Rectal smooth muscle tissue (tissue), 1 donor: Measurements from ENCODE around the gene MYBPC3.

Experiments
- H3K27ac ChIP-seq: one replicate; pipeline ENCODE4 v1.7.0; 2013; ENCODE audit warnings: low read depth, low read length, inconsistent platforms
- H3K27me3 ChIP-seq: one replicate; pipeline ENCODE4 v1.7.0; 2013; ENCODE audit warnings: low read length; ENCODE audit not compliant: control insufficient read depth, insufficient read depth
- H3K36me3 ChIP-seq: one replicate; pipeline ENCODE4 v1.7.0; 2013; ENCODE audit warnings: low read length; ENCODE audit not compliant: control insufficient read depth, insufficient read depth
- H3K4me1 ChIP-seq: one replicate; pipeline ENCODE4 v1.7.0; 2013; ENCODE audit warnings: low read length; ENCODE audit not compliant: control insufficient read depth, insufficient read depth
- H3K4me3 ChIP-seq: one replicate; pipeline ENCODE4 v1.7.0; 2013; ENCODE audit warnings: low read length
- H3K9ac ChIP-seq: one replicate; pipeline ENCODE4 v1.7.0; 2013; ENCODE audit warnings: low read length

Gene MYBPC3

GRCh38 chr11:47360341-47360740 is 7.8 kb upstream of the MYBPC3 start:
- Histone ChIP-seq H3K36me3 (peaks cover 3% of the 10 kb centered on the region), H3K4me3 (no peak overlapping the region), H3K4me1 (no peaks in the 10 kb centered on the region), H3K27me3 (no peaks in the 10 kb centered on the region), H3K9ac (no peak overlapping the region), H3K27ac (no peak overlapping the region)

GRCh38 chr11:47359586-47359985 is 7.1 kb upstream of the MYBPC3 start:
- Histone ChIP-seq H3K36me3 (peaks cover 3% of the 10 kb centered on the region), H3K4me1 (no peaks in the 10 kb centered on the region), H3K4me3 (no peak overlapping the region), H3K27ac (no peak overlapping the region), H3K27me3 (no peaks in the 10 kb centered on the region), H3K9ac (no peak overlapping the region)

DNA sequence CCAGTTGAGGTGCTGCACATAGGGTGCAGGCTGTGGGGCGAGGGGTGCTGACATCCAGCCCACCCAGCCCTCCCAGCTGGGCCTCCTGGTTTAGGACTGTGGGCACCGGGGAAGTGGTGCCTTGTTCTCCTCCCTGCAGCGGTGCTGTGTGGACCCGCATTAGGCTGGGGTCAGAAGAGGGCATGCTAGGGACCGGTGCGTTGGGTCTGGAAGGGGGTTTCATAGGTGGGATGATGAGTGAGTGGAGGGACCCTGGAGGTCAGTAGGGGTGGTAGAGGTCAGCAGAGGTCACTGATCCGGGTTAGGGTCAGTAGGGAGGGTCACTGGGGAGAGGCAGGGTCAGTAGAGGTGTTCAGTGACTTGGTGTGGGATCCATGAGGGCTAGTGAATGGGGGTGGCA is 6.7 kb upstream of the MYBPC3 start:
- Histone ChIP-seq H3K4me1 (no peaks in the 10 kb centered on the region), H3K27ac (no peak overlapping the region), H3K36me3 (peaks cover 3% of the 10 kb centered on the region), H3K27me3 (no peaks in the 10 kb centered on the region), H3K4me3 (no peak overlapping the region), H3K9ac (no peak overlapping the region)

- H3K36me3 ChIP-seq: peaks cover 3% of the 10 kb centered on the region
- no peaks in the 10 kb centered on the region for H3K4me1 ChIP-seq
- H3K27ac ChIP-seq: no peak overlapping the region
- H3K27me3 ChIP-seq: no peaks in the 10 kb centered on the region
- no peak overlapping the region for H3K4me3 ChIP-seq
- H3K9ac ChIP-seq: no peak overlapping the region
These were observed 6.2 kb upstream of the MYBPC3 start for GRCh38 chr11:47358731-47359051.

GRCh38 chr11:47357985-47358730 is 5.7 kb upstream of the MYBPC3 start:
- Histone ChIP-seq H3K9ac (no peak overlapping the region), H3K27me3 (no peaks in the 10 kb centered on the region), H3K27ac (no peak overlapping the region), H3K36me3 (peaks cover 3% of the 10 kb centered on the region), H3K4me1 (no peaks in the 10 kb centered on the region), H3K4me3 (no peak overlapping the region)

DNA sequence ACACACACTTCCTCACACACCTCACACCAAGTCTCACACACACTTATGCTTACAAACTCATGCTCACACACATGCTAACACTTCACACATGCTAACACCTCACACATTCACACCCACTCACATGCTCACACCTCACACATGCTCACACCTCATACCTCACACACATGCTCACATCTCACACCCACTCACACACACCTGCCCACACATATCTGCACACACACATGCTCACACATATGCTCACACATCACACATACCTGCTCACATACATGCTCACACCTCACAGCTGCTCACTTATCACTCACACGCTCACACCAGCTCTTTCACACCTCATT is 4.5 kb upstream of the MYBPC3 start:
- H3K9ac ChIP-seq: no peak overlapping the region
- no peaks in the 10 kb centered on the region for H3K4me1 ChIP-seq
- no peak overlapping the region for H3K27ac ChIP-seq
- no peaks in the 10 kb centered on the region for H3K27me3 ChIP-seq
- no peak overlapping the region for H3K4me3 ChIP-seq
- peaks cover 3% of the 10 kb centered on the region for H3K36me3 ChIP-seq

GRCh38 chr11:47356129-47356997 is 3.9 kb upstream of the MYBPC3 start:
- no peaks in the 10 kb centered on the region for H3K27me3 ChIP-seq
- H3K27ac ChIP-seq: no peak overlapping the region
- H3K9ac ChIP-seq: no peak overlapping the region

DNA sequence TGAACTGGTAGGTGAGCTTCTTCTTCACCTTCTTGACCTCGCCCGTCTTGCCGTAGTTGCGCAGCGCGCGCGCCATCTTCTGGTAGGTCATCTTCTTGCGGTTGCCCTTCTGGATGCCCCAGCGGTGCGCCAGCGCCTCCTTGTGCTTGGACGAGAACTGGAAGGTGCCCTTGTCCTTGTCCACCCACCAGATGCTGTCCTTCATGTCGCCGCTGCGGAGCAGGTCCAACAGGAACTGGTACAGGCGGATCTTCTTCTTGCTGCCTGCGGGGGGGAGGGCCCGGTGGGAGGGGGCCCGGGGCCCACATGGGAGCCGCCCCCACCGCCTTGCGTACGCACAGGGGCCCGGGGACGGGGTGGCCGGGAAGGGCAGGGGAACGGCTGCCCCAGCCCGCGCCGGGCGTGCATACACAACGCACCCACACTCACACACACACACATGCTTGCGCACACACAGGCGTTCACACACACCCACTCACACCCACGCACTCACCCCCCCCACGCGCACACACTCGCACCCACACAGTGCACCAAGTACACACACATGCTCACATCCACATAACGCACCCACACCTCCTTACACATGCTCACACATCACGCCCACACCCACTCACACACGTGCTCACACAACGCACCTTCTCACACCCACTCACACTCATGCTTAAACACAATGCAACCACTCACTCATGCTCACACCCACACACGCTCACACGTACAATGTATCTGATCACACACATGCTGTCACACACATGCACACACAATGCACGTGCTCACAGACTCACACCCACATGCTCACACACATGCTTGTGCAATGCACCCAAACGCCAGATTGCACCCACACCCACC is 3.0 kb upstream of the MYBPC3 start:
- Histone ChIP-seq H3K4me1 (no peaks in the 10 kb centered on the region), H3K9ac (peak overlapping the region; percentile 19), H3K36me3 (peaks cover 3% of the 10 kb centered on the region), H3K4me3 (peak overlapping the region; percentile 48), H3K27ac (peak overlapping the region; percentile 69), H3K27me3 (no peaks in the 10 kb centered on the region)

More at GRCh38 chr11:47356129-47356997, 3.9 kb upstream of the MYBPC3 start:
- H3K36me3 ChIP-seq: peaks cover 3% of the 10 kb centered on the region
- no peak overlapping the region for H3K4me3 ChIP-seq
- H3K4me1 ChIP-seq: no peaks in the 10 kb centered on the region

- H3K4me1 ChIP-seq: no peaks in the 10 kb centered on the region
- H3K27me3 ChIP-seq: no peaks in the 10 kb centered on the region
- H3K4me3 ChIP-seq: peak overlapping the region; percentile 48
- H3K27ac ChIP-seq: peak overlapping the region; percentile 69
- peaks cover 3% of the 10 kb centered on the region for H3K36me3 ChIP-seq
- H3K9ac ChIP-seq: no peak overlapping the region
These were observed 2.4 kb upstream of the MYBPC3 start for GRCh38 chr11:47354913-47355282.

DNA sequence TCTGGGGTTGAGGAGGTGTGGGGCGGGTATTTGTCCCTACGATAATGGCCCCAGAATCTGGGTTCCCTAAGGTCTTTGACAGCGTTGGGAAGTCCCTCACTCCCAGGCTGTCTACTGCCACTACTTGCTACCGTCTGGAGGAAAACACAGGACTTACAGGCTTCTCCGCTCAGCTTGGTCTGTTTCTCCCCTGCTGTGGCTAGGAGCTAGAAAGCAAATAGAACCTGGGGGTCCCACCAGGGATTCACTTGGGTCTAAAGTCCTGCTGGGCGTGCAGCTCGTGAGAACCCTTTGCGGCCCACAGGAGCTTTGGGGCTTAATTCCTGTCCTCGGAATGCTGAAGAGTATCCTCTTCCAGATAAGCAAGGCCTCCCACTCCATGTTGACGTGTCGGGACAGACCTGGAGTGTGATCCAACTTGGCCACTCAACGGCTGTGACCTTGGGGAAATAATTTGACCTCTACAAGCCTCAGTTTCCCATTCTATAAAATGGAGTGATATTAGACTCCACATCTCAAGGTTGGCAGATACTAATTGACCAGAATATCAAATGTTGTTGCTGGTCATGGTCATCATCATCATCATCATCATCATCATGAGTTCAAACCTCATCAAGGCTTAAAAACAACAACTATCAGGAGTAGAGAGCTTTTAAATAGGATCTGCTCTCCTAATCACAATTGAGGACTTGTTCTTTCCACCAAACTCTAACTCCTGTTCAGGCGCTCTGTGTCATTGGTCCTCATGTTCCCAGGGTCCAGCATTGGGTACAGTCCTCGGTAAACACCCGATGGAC is 1.7 kb upstream of the MYBPC3 start:
- Histone ChIP-seq H3K4me3 (peak overlapping the region; percentile 48), H3K27me3 (no peaks in the 10 kb centered on the region), H3K36me3 (peaks cover 3% of the 10 kb centered on the region), H3K27ac (peak overlapping the region; percentile 69), H3K9ac (no peak overlapping the region), H3K4me1 (no peaks in the 10 kb centered on the region)

DNA sequence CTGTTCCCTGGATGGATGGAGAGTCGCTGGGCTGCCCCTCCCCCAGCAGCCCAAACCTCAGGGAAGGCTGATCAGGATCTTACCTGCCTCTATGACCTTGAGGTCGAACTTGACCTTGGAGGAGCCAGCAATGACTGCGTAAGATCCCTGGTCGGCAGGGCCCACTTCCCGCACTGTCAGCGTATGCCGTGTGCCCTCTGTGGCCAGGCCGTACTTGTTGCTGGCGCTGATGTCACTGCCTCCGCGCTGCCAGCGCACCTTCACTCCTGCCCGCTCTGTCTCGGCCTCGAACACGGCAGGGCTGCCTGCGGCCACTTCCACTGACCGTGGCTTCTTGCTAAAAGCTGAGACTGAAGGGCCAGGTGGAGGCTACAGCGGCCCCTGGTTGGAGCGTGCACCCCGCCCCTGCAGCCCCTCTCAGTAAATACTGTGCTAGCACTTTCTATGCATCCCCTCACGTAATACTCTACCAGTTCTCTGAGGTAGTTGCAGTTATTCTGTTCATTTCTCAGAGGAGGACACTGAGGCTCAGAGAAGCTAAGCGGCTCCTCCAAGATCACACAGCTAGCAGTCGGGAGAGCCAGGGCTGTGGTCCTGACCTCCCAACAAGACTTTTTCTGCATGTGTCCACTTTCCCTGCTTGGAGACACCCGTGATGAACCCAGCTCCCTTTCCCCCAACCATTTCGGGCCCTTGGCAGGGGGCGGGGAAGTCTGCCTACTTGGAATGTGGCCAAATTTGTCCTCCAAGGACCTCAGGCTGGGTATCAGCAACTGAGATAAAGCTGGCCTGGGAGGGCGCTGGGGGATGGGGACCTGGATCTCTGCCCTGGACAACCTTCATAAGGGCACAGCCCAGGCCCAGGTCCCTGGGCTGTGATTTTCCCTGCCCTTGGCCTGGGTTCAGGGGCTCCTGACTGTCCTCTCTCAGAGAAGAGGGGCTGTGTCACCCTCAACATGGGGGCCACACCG is 1.1 kb downstream of the MYBPC3 start:
- H3K4me3 ChIP-seq: no peak overlapping the region
- no peak overlapping the region for H3K27ac ChIP-seq
- no peaks in the 10 kb centered on the region for H3K27me3 ChIP-seq
- no peak overlapping the region for H3K9ac ChIP-seq
- H3K4me1 ChIP-seq: no peaks in the 10 kb centered on the region
- no peaks in the 10 kb centered on the region for H3K36me3 ChIP-seq
